Adrenal gland (tissue), 5 donors: Measurements from ENCODE around the gene PPTC7.

Experiments used
- CTCF ChIP-seq, 6 experiments: fragments of 450-650 bp in 4 of 6; fragments of 200-600 bp in 2 of 6; sonication (generic) in 1 of 6; IDR thresholded peaks; 1 replicate in 5 of 6; 2 replicates in 1 of 6; pipeline versions ENCODE4 v1.5.1 to v1.8.0; 2016 to 2021; ENCODE audit warnings: antibody characterized with exemption in 6 of 6, mild to moderate bottlenecking in 2 of 6, moderate library complexity in 1 of 6
- POLR2A ChIP-seq, 2 donors: fragments of 450-650 bp; IDR thresholded peaks; one replicate each; pipeline ENCODE4 v1.6.1; 2017; ENCODE audit warnings: antibody characterized with exemption in 2 of 2, mild to moderate bottlenecking in 2 of 2, moderate library complexity in 1 of 2
- donor health status: DM: no; HTN: no; CAD: no.

GRCh38 chr12:110568752-110569151 lies 14.4 kb downstream of the PPTC7 start:
- TF ChIP-seq POLR2A (IDR thresholded peaks at IDR 0.05) (no peak), CTCF (IDR thresholded peaks at IDR 0.05) (no peak)
